ENCODE results near the gene ZNF540. TPM values are rescaled to one million over a fixed set of nuclear protein-coding genes. Genes with fewer than 3 reads are reported as not detected.

Gene ZNF540
- total RNA-seq, 4 donors from 2014 or later = 0.40 to 3.4 (median 3.3) TPM; not detected in 1

DNA sequence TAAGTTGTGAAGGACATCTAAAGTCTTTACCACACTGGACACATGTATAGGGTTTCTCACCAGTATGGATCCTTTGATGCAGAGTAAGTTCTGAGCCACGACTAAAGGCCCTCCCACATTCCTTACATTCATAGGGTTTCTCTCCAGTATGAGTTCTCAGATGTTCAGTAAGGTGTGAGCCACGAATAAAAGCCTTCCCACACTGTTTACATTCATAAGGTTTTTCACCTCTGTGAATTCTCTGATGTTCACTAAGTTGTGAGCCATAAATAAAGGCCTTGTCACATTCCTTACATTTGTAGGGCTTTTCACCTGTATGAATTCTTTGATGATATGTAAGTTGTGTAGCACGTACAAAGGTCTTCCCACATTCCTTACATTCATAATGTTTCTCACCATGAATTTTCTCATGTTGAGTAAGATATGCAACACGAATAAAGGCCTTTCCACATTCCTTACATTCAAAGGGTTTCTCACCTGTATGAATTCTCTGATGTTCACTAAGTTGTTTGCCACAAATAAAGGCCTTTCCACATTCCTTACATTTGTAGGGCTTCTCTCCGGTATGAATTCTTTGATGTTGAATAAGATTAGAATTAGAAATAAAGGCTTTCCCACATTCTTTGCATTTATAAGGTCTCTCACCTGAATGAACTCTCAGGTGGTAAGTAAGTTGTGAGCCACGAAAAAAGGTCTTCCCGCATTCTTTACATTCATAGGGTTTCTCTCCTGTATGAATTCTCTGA lies 29.9 kb upstream of the ZNF540 start:
- H3K36me3 ChIP-seq = peaks cover 0 to 73% (median 35%) of the 10 kb centered on the region in 4 donors
- no peak for DNase-seq
- TF ChIP-seq, protein P1, sequence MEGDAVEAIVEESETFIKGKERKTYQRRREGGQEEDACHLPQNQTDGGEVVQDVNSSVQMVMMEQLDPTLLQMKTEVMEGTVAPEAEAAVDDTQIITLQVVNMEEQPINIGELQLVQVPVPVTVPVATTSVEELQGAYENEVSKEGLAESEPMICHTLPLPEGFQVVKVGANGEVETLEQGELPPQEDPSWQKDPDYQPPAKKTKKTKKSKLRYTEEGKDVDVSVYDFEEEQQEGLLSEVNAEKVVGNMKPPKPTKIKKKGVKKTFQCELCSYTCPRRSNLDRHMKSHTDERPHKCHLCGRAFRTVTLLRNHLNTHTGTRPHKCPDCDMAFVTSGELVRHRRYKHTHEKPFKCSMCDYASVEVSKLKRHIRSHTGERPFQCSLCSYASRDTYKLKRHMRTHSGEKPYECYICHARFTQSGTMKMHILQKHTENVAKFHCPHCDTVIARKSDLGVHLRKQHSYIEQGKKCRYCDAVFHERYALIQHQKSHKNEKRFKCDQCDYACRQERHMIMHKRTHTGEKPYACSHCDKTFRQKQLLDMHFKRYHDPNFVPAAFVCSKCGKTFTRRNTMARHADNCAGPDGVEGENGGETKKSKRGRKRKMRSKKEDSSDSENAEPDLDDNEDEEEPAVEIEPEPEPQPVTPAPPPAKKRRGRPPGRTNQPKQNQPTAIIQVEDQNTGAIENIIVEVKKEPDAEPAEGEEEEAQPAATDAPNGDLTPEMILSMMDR (IDR thresholded peaks at IDR 0.05) = no peak
- TF ChIP-seq POLR2A (IDR thresholded peaks at IDR 0.05) = no peak
- TF ChIP-seq POLR2AphosphoS5 (IDR thresholded peaks at IDR 0.05) = no peak
- TF ChIP-seq EP300 (IDR thresholded peaks at IDR 0.05; ENCODE audit: low read depth) = no peak
- no peaks in the 10 kb centered on the region for H3K4me1 ChIP-seq
- no peaks in the 10 kb centered on the region for H3K27me3 ChIP-seq
- H3K27ac ChIP-seq = no peak overlapping the region
- H3K9me3 ChIP-seq = peaks cover 89 to 100% of the 10 kb centered on the region in 2 donors
- H3K4me3 ChIP-seq = no peak overlapping the region
- in situ Hi-C loops (cut with MboI; ENCODE audit: low pct_ligation_motif_present in 1 of 4, low pct_unique_long_range_greater_than_20kb in 1 of 4, low sequenced_read_pairs in 3 of 4) (no loop called here), intact Hi-C loops (cut with DNase I; ENCODE audit: low total_unique reads) (no loop called here)
- WGBS, 2 donors (ENCODE audit: low coverage in 1 of 2) = 93 to 100% methylated on average over 6 to 7 of the region's 7 CpGs

DNA sequence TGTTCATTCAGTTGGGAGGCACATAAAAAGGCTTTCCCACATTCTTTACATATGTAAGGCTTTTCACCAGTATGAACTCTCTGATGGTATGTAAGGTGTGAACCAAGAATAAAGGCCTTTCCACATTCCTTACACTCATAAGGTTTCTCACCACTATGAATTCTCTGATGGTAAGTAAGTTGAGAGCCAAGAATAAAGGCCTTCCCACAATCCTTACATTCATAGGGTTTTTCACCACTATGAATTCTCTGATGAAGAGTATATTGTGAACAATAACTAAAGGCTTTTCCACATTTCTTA lies 29.4 kb upstream of the ZNF540 start:
- Histone ChIP-seq H3K27me3 (no peaks in the 10 kb centered on the region), H3K4me1 (no peaks in the 10 kb centered on the region), H3K9me3 (peaks cover 84 to 100% of the 10 kb centered on the region in 2 donors), H3K4me3 (no peak overlapping the region), H3K27ac (no peak overlapping the region), H3K36me3 (peaks cover 0 to 79% (median 36%) of the 10 kb centered on the region in 4 donors)
- TF ChIP-seq POLR2A (IDR thresholded peaks at IDR 0.05) = no peak
- TF ChIP-seq, protein P1 (IDR thresholded peaks at IDR 0.05) = no peak
- intact Hi-C loops (cut with DNase I; ENCODE audit: low total_unique reads) = no loop called here
- in situ Hi-C loops (cut with MboI; ENCODE audit: low pct_ligation_motif_present in 1 of 4, low pct_unique_long_range_greater_than_20kb in 1 of 4, low sequenced_read_pairs in 3 of 4) = no loop called here
- DNase-seq = no peak

DNA sequence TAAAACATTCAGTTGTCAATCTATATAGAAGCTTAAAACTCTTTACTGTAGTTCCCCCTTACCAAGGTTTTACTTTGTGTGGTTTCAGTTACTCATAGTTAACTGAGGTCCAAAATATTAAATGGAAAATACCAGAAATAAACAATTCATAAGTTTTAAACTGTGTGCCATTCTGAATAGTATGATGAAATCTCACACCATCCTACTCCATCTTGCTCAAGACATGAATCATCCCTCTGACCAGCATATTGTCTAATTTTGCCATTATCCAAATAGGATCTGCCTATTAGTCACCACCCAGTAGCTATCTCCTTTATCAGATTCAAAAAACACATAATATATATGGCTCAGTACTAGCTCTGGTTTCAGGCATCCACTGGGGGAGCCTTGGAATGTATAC lies 22.5 kb upstream of the ZNF540 start:
- Histone ChIP-seq H3K27me3 (no peaks in the 10 kb centered on the region), H3K4me3 (no peak overlapping the region), H3K4me1 (no peaks in the 10 kb centered on the region), H3K9me3 (peaks cover 25 to 49% of the 10 kb centered on the region in 2 donors), H3K27ac (no peak overlapping the region), H3K36me3 (peaks cover 0 to 46% (median 23%) of the 10 kb centered on the region in 4 donors)
- in situ Hi-C loops (cut with MboI; ENCODE audit: low pct_ligation_motif_present in 1 of 4, low pct_unique_long_range_greater_than_20kb in 1 of 4, low sequenced_read_pairs in 3 of 4) (no loop called here), intact Hi-C loops (cut with DNase I; ENCODE audit: low total_unique reads) (no loop called here)
- no peak for DNase-seq
- TF ChIP-seq, protein P1 (IDR thresholded peaks at IDR 0.05) = no peak
- TF ChIP-seq EP300 (IDR thresholded peaks at IDR 0.05; ENCODE audit: low read depth) = no peak
- TF ChIP-seq POLR2AphosphoS5 (IDR thresholded peaks at IDR 0.05) = no peak
- TF ChIP-seq POLR2A (IDR thresholded peaks at IDR 0.05) = no peak

DNA sequence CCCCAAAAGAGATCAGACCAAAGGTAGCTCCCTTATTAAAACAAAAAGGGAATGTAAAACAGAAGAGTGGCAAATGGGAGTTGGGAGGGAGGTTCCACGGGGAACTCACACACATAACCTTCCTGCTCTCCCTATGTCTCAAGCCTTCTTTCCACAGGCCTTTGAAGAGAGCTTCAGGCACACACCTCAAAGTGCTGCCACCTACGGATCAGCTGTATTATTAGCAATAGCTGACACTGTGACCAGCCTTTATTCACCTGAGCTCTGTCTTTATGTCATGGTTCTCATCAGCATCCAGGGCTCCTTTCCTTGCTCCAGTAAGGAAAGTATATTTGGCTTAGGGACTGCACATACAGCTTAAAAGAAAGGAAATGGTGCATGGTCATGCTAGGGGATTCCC lies 11.3 kb upstream of the ZNF540 start:
- WGBS, 2 donors (ENCODE audit: low coverage in 1 of 2) = 50 to 91% methylated on average over 1 to 2 of the region's 2 CpGs
- in situ Hi-C loops (cut with MboI; ENCODE audit: low pct_ligation_motif_present in 1 of 4, low pct_unique_long_range_greater_than_20kb in 1 of 4, low sequenced_read_pairs in 3 of 4) = no loop called here
- no peak for TF ChIP-seq POLR2A (IDR thresholded peaks at IDR 0.05)
- no peak for TF ChIP-seq EP300 (IDR thresholded peaks at IDR 0.05; ENCODE audit: low read depth)
- TF ChIP-seq, protein P1 (IDR thresholded peaks at IDR 0.05) = no peak
- TF ChIP-seq POLR2AphosphoS5 (IDR thresholded peaks at IDR 0.05) = no peak
- DNase-seq = no peak
- no peak overlapping the region for H3K27ac ChIP-seq
- H3K4me1 ChIP-seq = no peaks in the 10 kb centered on the region
- peaks cover 4 to 80% (median 37%) of the 10 kb centered on the region in 4 donors for H3K36me3 ChIP-seq
- intact Hi-C loops (cut with DNase I; ENCODE audit: low total_unique reads) = no loop called here
- H3K27me3 ChIP-seq = no peaks in the 10 kb centered on the region
- no peak overlapping the region for H3K4me3 ChIP-seq
- H3K9me3 ChIP-seq = peaks cover 61 to 89% of the 10 kb centered on the region in 2 donors
